Activated CD4-positive, alpha-beta T cell treated with anti-CD3 and anti-CD28 coated beads for 36 hours (primary cell): ENCODE results near the gene ZNF491. TPM values are rescaled to one million over a fixed set of nuclear protein-coding genes. Genes with fewer than 3 reads are reported as not detected.
A peak's percentile ranks its signal among the peaks of the same experiment; 100 is the strongest.
"Not testable (repeated sequence)": the region's sequence is repeated elsewhere in the genome, so short reads cannot be mapped to it uniquely, and the experiment has no call there.

Experiments used
- ATAC-seq: fragments of 200-7000 bp; cut with Tn5 transposase; one replicate; pipeline ENCODE4 v1.10.0; 2021; ENCODE audit warnings: mild to moderate bottlenecking, moderate library complexity
- CTCF ChIA-PET: fragments of 350-600 bp; sonication (Branson Sonifier 250); formaldehyde crosslinking; loops from one replicate; lab custom pipeline; 2021; ENCODE audit warnings: antibody characterized with exemption; lab: Charles Lee
- POLR2A ChIA-PET: fragments of 350-600 bp; sonication (Branson Sonifier 250); formaldehyde crosslinking; loops from one replicate; lab custom pipeline; 2021; ENCODE audit warnings: antibody characterized with exemption, inconsistent platforms; lab: Charles Lee
- DNase-seq: peaks from one replicate; pipeline ENCODE4 v3.0.0-alpha.2; 2020
- H3K27ac Mint-ChIP-seq: one replicate; pipeline ENCODE4 v1.8.0; 2021; ENCODE audit warnings: mixed read lengths
- H3K27me3 Mint-ChIP-seq: one replicate; pipeline ENCODE4 v1.8.0; 2021; ENCODE audit warnings: mixed read lengths
- H3K36me3 Mint-ChIP-seq: one replicate; pipeline ENCODE4 v1.8.0; 2021; ENCODE audit warnings: low read depth, mixed read lengths
- H3K4me1 Mint-ChIP-seq: one replicate; pipeline ENCODE4 v1.8.0; 2021; ENCODE audit warnings: mixed read lengths
- H3K4me3 Mint-ChIP-seq: one replicate; pipeline ENCODE4 v1.8.0; 2021; ENCODE audit warnings: mild to moderate bottlenecking, moderate library complexity, mixed read lengths
- H3K9me3 Mint-ChIP-seq: one replicate; pipeline ENCODE4 v1.8.0; 2021; ENCODE audit warnings: low read depth, mixed read lengths
- intact Hi-C, 2 experiments: fragments of 100-400 bp; cut with DNase I in 1 of 2; cut with micrococcal nuclease in 1 of 2; formaldehyde crosslinking; loops; one replicate each; pipeline versions ENCODE4 v1.14.2 to v1.15.1; 2022 to 2024; cut with DNase I, micrococcal nuclease
- total RNA-seq, 2 experiments: library from RNA; stranded (reverse); gene quantifications; one replicate each; pipeline ENCODE4 v1.2.3, GENCODE V29; 2021

ZNF491 gene
- total RNA-seq, 2 experiments from 2014 or later: 0.60 to 1.2 TPM

- H3K27me3 Mint-ChIP-seq: no peaks in the 10 kb centered on the region
- intact Hi-C loops: no loop called here
- DNase-seq (no peak), ATAC-seq (no peak)
- no peak overlapping the region for H3K4me3 Mint-ChIP-seq
- peaks cover 13% of the 10 kb centered on the region for H3K4me1 Mint-ChIP-seq
- H3K36me3 Mint-ChIP-seq: peaks cover 32% of the 10 kb centered on the region
- CTCF ChIA-PET: interaction anchor here (0.5 kb wide), 1 partner anchor 381 kb away, joined by 3 read pairs; no protein-coding TSS in a partner anchor
- H3K9me3 Mint-ChIP-seq: peaks cover 28% of the 10 kb centered on the region
- POLR2A ChIA-PET: no interaction called here
- H3K27ac Mint-ChIP-seq: no peak overlapping the region
Measured at GRCh38 chr19:11769995-11770394, 28.3 kb upstream of the ZNF491 start.

- intact Hi-C loops, DNase-seq, H3K27ac Mint-ChIP-seq, H3K27me3 Mint-ChIP-seq, ATAC-seq, H3K4me3 Mint-ChIP-seq: not testable (repeated sequence)
- Mint-ChIP-seq H3K9me3 (peaks cover 34% of the 10 kb centered on the region), H3K36me3 (peaks cover 44% of the 10 kb centered on the region), H3K4me1 (peaks cover 10% of the 10 kb centered on the region)
- CTCF ChIA-PET: interaction anchor here (1.0 kb wide), 1 partner anchor 148 kb away, joined by 3 read pairs; no protein-coding TSS in a partner anchor
- POLR2A ChIA-PET: interaction anchor here (0.6 kb wide), 1 partner anchor 9 kb away, joined by 3 read pairs; no protein-coding TSS in a partner anchor
Measured at GRCh38 chr19:11771520-11771919, 26.8 kb upstream of the ZNF491 start.

- CTCF ChIA-PET, intact Hi-C loops, H3K27ac Mint-ChIP-seq, POLR2A ChIA-PET, H3K4me3 Mint-ChIP-seq, DNase-seq, H3K27me3 Mint-ChIP-seq, ATAC-seq, H3K4me1 Mint-ChIP-seq: not testable (repeated sequence)
- Mint-ChIP-seq H3K9me3 (peaks cover 51% of the 10 kb centered on the region), H3K36me3 (peaks cover 83% of the 10 kb centered on the region)
Measured at GRCh38 chr19:11776669-11777068, 21.7 kb upstream of the ZNF491 start.

- no peaks in the 10 kb centered on the region for H3K4me1 Mint-ChIP-seq
- ATAC-seq: no peak
- H3K27me3 Mint-ChIP-seq: no peaks in the 10 kb centered on the region
- no peak overlapping the region for H3K4me3 Mint-ChIP-seq
- H3K27ac Mint-ChIP-seq: no peak overlapping the region
- POLR2A ChIA-PET: interaction anchor here (0.5 kb wide), 1 partner anchor 9 kb away, joined by 3 read pairs; no protein-coding TSS in a partner anchor
- intact Hi-C loops: loop anchor here in 1 of 2 experiments (5.0 to 10.0 kb wide), 2 partner anchors 47 to 164 kb away; no protein-coding TSS in a partner anchor
- no peak for DNase-seq
- H3K9me3 Mint-ChIP-seq: peaks cover 57% of the 10 kb centered on the region
- H3K36me3 Mint-ChIP-seq: peaks cover 87% of the 10 kb centered on the region
- CTCF ChIA-PET: no interaction called here
Measured at GRCh38 chr19:11780431-11781020, 17.8 kb upstream of the ZNF491 start.

GRCh38 chr19:11781295-11782057 lies 16.8 kb upstream of the ZNF491 start:
- Mint-ChIP-seq H3K9me3 (peaks cover 57% of the 10 kb centered on the region), H3K4me1 (no peaks in the 10 kb centered on the region), H3K36me3 (peaks cover 79% of the 10 kb centered on the region), H3K4me3 (no peak overlapping the region), H3K27me3 (no peaks in the 10 kb centered on the region), H3K27ac (no peak overlapping the region)
- DNase-seq (no peak), ATAC-seq (no peak)
- ChIA-PET CTCF (no interaction called here), POLR2A (no interaction called here)
- intact Hi-C loops: loop anchor here in 1 of 2 experiments (5.0 to 10.0 kb wide), 2 partner anchors 46 to 163 kb away; no protein-coding TSS in a partner anchor

GRCh38 chr19:11783767-11784166 lies 14.6 kb upstream of the ZNF491 start:
- intact Hi-C loops: loop anchor here in 1 of 2 experiments (5.0 to 10.0 kb wide), 2 partner anchors 44 to 161 kb away; no protein-coding TSS in a partner anchor
- CTCF ChIA-PET: no interaction called here
- Mint-ChIP-seq H3K4me1 (no peaks in the 10 kb centered on the region), H3K9me3 (peaks cover 57% of the 10 kb centered on the region), H3K27me3 (no peaks in the 10 kb centered on the region), H3K27ac (no peak overlapping the region), H3K4me3 (no peak overlapping the region), H3K36me3 (peaks cover 56% of the 10 kb centered on the region)
- no peak for ATAC-seq
- no peak for DNase-seq
- POLR2A ChIA-PET: no interaction called here

GRCh38 chr19:11784356-11784755 lies 14.0 kb upstream of the ZNF491 start:
- Mint-ChIP-seq H3K9me3 (peaks cover 60% of the 10 kb centered on the region), H3K27me3 (no peaks in the 10 kb centered on the region), H3K4me3 (no peak overlapping the region), H3K36me3 (peaks cover 50% of the 10 kb centered on the region), H3K27ac (no peak overlapping the region), H3K4me1 (no peaks in the 10 kb centered on the region)
- intact Hi-C loops: loop anchor here in 1 of 2 experiments (5.0 to 10.0 kb wide), 2 partner anchors 43 to 160 kb away; no protein-coding TSS in a partner anchor
- DNase-seq: no peak
- ATAC-seq: no peak
- POLR2A ChIA-PET: no interaction called here
- CTCF ChIA-PET: no interaction called here

GRCh38 chr19:11787536-11787935 lies 10.8 kb upstream of the ZNF491 start:
- POLR2A ChIA-PET: no interaction called here
- DNase-seq (no peak), ATAC-seq (no peak)
- no peaks in the 10 kb centered on the region for H3K4me1 Mint-ChIP-seq
- peaks cover 54% of the 10 kb centered on the region for H3K9me3 Mint-ChIP-seq
- H3K4me3 Mint-ChIP-seq: no peak overlapping the region
- peaks cover 25% of the 10 kb centered on the region for H3K36me3 Mint-ChIP-seq
- H3K27me3 Mint-ChIP-seq: no peaks in the 10 kb centered on the region
- CTCF ChIA-PET: interaction anchor here (2.7 kb wide), 1 partner anchor 9 kb away, joined by 9 read pairs; the partner anchor contains the start of gene ZNF491
- intact Hi-C loops: loop anchor here in 1 of 2 experiments (10.0 kb wide), 1 partner anchor 157 kb away; no protein-coding TSS in a partner anchor
- no peak overlapping the region for H3K27ac Mint-ChIP-seq

- ATAC-seq: no peak
- POLR2A ChIA-PET: interaction anchor here (0.6 kb wide), 1 partner anchor 77 kb away, joined by 3 read pairs; no protein-coding TSS in a partner anchor
- Mint-ChIP-seq H3K27ac (no peak overlapping the region), H3K27me3 (no peaks in the 10 kb centered on the region), H3K4me3 (no peak overlapping the region), H3K36me3 (peaks cover 2% of the 10 kb centered on the region), H3K9me3 (peaks cover 21% of the 10 kb centered on the region), H3K4me1 (peaks cover 8% of the 10 kb centered on the region)
- DNase-seq: no peak
- CTCF ChIA-PET: interaction anchor here (1.2 kb wide), 1 partner anchor 49 kb away, joined by 4 read pairs; no protein-coding TSS in a partner anchor
- intact Hi-C loops: no loop called here
Measured at GRCh38 chr19:11792942-11793341, 5.4 kb upstream of the ZNF491 start.

- H3K9me3 Mint-ChIP-seq: no peaks in the 10 kb centered on the region
- H3K27ac Mint-ChIP-seq: no peak overlapping the region
- peak; percentile 91 for DNase-seq
- ChIA-PET CTCF (interaction anchor here (0.6 to 3.3 kb wide), 42 partner anchors 11 to 656 kb away, joined by 3 to 34 read pairs (median 5); partner anchors contain the start of genes ZNF136, ZNF20, ZNF439 and ZNF440), POLR2A (interaction anchor here (0.6 to 1.3 kb wide), 3 partner anchors 17 to 511 kb away, joined by 3 read pairs; partner anchors contain the start of gene ZNF440)
- H3K27me3 Mint-ChIP-seq: no peaks in the 10 kb centered on the region
- intact Hi-C loops: loop anchor here (1.0 to 5.0 kb wide), 6 partner anchors 70 to 344 kb away; no protein-coding TSS in a partner anchor
- ATAC-seq: peak; percentile 71
- peaks cover 12% of the 10 kb centered on the region for H3K4me1 Mint-ChIP-seq
- peaks cover 3% of the 10 kb centered on the region for H3K36me3 Mint-ChIP-seq
- peak overlapping the region; percentile 73 for H3K4me3 Mint-ChIP-seq
Measured at GRCh38 chr19:11797491-11797890, 832 bp upstream of the ZNF491 start.
